IMR-90 (cell line): ENCODE measurements around the gene ANKFY1.

Source experiments
- CEBPB ChIP-seq: IDR thresholded peaks from 2 replicates; pipeline ENCODE4 v1.6.1; 2012; ENCODE audit warnings: low read depth, low read length, improper control_type of control experiment
- CHD1 ChIP-seq: IDR thresholded peaks from 2 replicates; pipeline ENCODE4 v1.6.1; 2012; ENCODE audit warnings: low read depth, low read length, improper control_type of control experiment
- NFE2L2 ChIP-seq: fragments of 150-350 bp; IDR thresholded peaks from 2 replicates; pipeline ENCODE4 v1.6.1; 2016; ENCODE audit warnings: low read depth, mild to moderate bottlenecking, low read length
- POLR2A ChIP-seq: IDR thresholded peaks from 2 replicates; pipeline ENCODE4 v1.6.1; 2012; ENCODE audit warnings: mild to moderate bottlenecking, low read depth, low read length
- RAD21 ChIP-seq: IDR thresholded peaks from 2 replicates; pipeline ENCODE4 v1.6.1; 2012; ENCODE audit warnings: low read length, improper control_type of control experiment
- TF ChIP-seq, protein P1 (sequence below): conservative IDR thresholded peaks from 2 replicates; pipeline ENCODE4 v1.5.1; 2012; ENCODE audit warnings: mild to moderate bottlenecking, low read depth, low read length, improper control_type of control experiment

DNA sequence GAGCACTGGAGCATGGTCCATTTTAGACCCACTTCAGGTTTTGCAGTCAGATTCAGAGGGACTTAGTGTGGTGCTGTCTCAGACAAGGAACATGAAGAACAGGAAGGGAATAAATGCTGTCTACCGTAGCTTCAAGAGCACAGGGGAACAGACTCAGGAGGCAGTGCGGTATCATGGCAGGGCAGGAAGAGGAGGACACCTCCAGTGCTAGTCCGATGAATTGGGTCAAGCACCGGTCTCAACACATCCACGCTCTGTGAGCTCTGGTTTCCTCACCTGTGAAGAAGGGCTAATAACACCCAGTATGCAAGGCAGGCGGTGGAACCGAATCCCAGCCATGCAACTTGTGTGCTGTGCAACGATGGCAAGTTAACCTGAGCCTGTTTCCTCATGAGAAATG is 3.6 kb upstream of the ANKFY1 start:
- TF ChIP-seq, protein P1, sequence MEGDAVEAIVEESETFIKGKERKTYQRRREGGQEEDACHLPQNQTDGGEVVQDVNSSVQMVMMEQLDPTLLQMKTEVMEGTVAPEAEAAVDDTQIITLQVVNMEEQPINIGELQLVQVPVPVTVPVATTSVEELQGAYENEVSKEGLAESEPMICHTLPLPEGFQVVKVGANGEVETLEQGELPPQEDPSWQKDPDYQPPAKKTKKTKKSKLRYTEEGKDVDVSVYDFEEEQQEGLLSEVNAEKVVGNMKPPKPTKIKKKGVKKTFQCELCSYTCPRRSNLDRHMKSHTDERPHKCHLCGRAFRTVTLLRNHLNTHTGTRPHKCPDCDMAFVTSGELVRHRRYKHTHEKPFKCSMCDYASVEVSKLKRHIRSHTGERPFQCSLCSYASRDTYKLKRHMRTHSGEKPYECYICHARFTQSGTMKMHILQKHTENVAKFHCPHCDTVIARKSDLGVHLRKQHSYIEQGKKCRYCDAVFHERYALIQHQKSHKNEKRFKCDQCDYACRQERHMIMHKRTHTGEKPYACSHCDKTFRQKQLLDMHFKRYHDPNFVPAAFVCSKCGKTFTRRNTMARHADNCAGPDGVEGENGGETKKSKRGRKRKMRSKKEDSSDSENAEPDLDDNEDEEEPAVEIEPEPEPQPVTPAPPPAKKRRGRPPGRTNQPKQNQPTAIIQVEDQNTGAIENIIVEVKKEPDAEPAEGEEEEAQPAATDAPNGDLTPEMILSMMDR: no peak
- TF ChIP-seq POLR2A (no peak), CEBPB (no peak), CHD1 (no peak), RAD21 (no peak), NFE2L2 (no peak)
